Ishikawa (cell line): ENCODE data around the gene TSR2.

Source experiments
- CEBPB ChIP-seq: IDR thresholded peaks from 2 replicates; pipeline ENCODE4 v1.6.1; 2012
- CREB1 ChIP-seq: IDR thresholded peaks from 2 replicates; pipeline ENCODE4 v1.6.1; 2012; ENCODE audit warnings: low read depth
- EGR1 ChIP-seq: IDR thresholded peaks from 2 replicates; pipeline ENCODE4 v1.6.1; 2012
- EP300 ChIP-seq: IDR thresholded peaks from 2 replicates; pipeline ENCODE4 v1.6.1; 2012; ENCODE audit warnings: borderline replicate concordance
- FOXM1 ChIP-seq: IDR thresholded peaks from 2 replicates; pipeline ENCODE4 v1.6.1; 2012; ENCODE audit warnings: low read depth, borderline replicate concordance
- NFIC ChIP-seq: IDR thresholded peaks from 2 replicates; pipeline ENCODE4 v1.6.1; 2012
- RAD21 ChIP-seq: IDR thresholded peaks from 2 replicates; pipeline ENCODE4 v1.6.1; 2012; ENCODE audit warnings: low read depth
- TAF1 ChIP-seq: IDR thresholded peaks from 2 replicates; pipeline ENCODE4 v1.6.1; 2012; ENCODE audit warnings: low read depth, mild to moderate bottlenecking
- TCF12 ChIP-seq: IDR thresholded peaks from 2 replicates; pipeline ENCODE4 v1.6.1; 2012; ENCODE audit warnings: low read depth
- TEAD4 ChIP-seq: IDR thresholded peaks from 2 replicates; pipeline ENCODE4 v1.6.1; 2012
- YY1 ChIP-seq: IDR thresholded peaks from 2 replicates; pipeline ENCODE4 v1.6.1; 2012; ENCODE audit warnings: low read depth
- ZBTB7A ChIP-seq: IDR thresholded peaks from 2 replicates; pipeline ENCODE4 v1.6.1; 2012; ENCODE audit warnings: low read depth
- TF ChIP-seq, protein P1 (sequence below): IDR thresholded peaks from 2 replicates; pipeline ENCODE4 v1.6.1; 2012; ENCODE audit warnings: low read depth, mild to moderate bottlenecking
- TF ChIP-seq, protein P2 (sequence below): IDR thresholded peaks from 2 replicates; pipeline ENCODE4 v1.6.1; 2012
- TF ChIP-seq, protein P3 (sequence below): IDR thresholded peaks from 2 replicates; pipeline ENCODE4 v1.6.1; 2012

TSR2 gene

DNA sequence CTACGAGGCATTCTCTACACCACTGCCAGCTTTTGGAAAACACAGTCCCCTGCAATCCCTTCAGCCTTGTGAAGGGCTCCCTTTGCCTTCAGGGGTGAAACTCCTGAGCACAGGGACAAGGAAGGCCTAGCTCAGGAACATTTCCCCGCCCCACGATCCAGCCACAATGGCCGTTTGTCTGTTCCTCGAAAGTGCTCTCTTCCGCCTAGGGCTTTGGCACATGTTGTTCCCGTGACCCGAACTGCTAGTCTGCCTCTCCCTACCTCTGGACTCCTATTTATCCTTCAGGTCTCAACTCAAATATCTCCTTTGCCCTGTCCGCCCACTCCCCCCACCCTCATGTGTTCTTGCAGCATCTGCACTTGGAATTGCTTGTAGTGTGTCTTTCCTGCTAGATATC is 43.7 kb downstream of the TSR2 start:
- TF ChIP-seq TAF1 (no peak), CEBPB (no peak), YY1 (no peak), EGR1 (no peak)
- TF ChIP-seq, protein P1, sequence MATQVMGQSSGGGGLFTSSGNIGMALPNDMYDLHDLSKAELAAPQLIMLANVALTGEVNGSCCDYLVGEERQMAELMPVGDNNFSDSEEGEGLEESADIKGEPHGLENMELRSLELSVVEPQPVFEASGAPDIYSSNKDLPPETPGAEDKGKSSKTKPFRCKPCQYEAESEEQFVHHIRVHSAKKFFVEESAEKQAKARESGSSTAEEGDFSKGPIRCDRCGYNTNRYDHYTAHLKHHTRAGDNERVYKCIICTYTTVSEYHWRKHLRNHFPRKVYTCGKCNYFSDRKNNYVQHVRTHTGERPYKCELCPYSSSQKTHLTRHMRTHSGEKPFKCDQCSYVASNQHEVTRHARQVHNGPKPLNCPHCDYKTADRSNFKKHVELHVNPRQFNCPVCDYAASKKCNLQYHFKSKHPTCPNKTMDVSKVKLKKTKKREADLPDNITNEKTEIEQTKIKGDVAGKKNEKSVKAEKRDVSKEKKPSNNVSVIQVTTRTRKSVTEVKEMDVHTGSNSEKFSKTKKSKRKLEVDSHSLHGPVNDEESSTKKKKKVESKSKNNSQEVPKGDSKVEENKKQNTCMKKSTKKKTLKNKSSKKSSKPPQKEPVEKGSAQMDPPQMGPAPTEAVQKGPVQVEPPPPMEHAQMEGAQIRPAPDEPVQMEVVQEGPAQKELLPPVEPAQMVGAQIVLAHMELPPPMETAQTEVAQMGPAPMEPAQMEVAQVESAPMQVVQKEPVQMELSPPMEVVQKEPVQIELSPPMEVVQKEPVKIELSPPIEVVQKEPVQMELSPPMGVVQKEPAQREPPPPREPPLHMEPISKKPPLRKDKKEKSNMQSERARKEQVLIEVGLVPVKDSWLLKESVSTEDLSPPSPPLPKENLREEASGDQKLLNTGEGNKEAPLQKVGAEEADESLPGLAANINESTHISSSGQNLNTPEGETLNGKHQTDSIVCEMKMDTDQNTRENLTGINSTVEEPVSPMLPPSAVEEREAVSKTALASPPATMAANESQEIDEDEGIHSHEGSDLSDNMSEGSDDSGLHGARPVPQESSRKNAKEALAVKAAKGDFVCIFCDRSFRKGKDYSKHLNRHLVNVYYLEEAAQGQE: no peak

DNA sequence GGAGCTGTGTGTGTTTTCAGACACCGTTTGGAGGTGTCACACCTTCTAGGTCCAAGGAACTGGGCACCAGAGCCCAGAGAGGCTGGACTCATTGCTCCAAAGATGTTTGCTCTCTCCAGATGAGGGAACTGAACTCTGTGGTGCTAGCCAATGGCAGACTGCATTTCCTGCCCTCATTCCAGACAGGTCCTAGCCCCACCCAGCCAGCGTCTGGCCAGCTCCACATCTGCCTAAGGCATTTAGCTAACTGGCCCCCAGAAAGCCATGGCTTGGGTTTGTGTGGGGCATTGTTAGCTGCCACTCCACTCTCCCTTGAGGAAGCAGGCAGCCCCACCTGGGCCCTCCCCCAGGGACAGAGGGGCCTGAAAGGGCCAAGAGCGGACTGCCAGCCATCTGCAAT is 44.5 kb downstream of the TSR2 start:
- TF ChIP-seq RAD21 (no peak), CREB1 (no peak), TCF12 (no peak), EGR1 (no peak), TEAD4 (no peak), EP300 (no peak), FOXM1 (no peak), ZBTB7A (no peak), CEBPB (no peak)
- TF ChIP-seq, protein P2, sequence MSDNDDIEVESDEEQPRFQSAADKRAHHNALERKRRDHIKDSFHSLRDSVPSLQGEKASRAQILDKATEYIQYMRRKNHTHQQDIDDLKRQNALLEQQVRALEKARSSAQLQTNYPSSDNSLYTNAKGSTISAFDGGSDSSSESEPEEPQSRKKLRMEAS: no peak
- TF ChIP-seq, protein P3, sequence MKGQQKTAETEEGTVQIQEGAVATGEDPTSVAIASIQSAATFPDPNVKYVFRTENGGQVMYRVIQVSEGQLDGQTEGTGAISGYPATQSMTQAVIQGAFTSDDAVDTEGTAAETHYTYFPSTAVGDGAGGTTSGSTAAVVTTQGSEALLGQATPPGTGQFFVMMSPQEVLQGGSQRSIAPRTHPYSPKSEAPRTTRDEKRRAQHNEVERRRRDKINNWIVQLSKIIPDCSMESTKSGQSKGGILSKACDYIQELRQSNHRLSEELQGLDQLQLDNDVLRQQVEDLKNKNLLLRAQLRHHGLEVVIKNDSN: no peak

DNA sequence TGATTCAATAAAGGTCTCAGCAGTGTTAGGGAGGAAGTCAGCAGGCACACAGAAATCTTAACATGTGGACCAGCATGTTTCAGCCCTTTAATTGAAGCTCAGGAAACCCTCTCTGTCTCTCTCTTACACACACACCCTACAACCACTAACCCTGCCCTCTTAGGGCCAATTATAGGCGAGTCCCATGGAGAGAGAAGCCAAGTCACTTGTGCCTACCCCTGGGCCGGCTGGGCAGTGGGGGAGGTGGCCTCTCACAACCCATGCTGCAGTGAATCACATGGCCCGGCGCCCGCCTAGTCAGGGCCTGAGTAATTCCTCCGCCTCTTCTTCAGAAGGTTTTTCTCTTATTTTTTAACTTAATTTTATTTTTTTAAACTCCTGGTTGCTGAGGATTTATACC is 52.1 kb downstream of the TSR2 start:
- TF ChIP-seq TAF1 (no peak), NFIC (no peak), TCF12 (no peak), ZBTB7A (no peak), TEAD4 (no peak), CREB1 (no peak), FOXM1 (no peak), EP300 (no peak)
- TF ChIP-seq, protein P1: no peak

DNA sequence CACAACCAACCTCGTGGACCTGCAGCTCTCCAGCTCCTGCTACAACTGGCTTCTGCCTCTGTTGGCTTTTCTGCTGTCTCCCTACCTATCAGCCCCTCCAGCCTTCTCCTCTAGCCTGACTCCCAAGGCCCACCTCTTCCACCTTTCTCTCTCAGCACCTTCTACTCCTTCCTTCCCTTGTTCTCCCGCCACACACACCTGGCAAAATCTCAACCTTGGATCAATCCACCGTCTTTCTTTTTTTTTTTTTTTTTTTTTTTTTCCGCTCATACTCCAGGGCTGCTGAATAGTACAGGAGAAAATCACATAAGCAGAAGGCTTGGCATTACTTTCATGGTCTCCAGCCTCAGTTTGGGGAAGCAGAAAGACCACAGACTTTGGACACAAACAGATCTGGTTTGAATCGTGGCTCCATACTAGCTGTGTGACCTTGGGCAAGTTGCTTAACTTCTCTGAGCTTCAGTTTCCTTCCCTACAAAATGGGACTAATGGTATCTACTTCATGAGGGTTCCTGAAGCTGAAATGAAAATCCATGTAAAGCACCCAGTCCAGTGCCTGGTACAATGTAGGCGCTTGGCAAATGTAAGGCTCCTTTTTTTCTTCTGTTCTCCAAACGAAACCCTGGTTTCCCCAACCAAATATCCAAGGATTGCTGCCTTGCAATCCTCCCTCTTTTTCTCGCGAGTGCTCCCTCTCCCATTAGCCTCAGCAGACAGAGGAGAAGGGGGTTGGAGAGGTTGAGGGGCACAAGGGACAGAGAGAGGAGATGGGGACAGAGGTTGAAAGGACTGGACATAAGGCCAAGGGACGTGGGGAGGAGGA is 54.2 kb downstream of the TSR2 start:
- TF ChIP-seq, protein P1: no peak
- no peak for TF ChIP-seq TAF1
- no peak for TF ChIP-seq EGR1
- no peak for TF ChIP-seq EP300
- TF ChIP-seq CREB1: no peak
- no peak for TF ChIP-seq ZBTB7A
- no peak for TF ChIP-seq FOXM1
- TF ChIP-seq, protein P3: no peak
- TF ChIP-seq YY1: no peak
- TF ChIP-seq TCF12: no peak
- TF ChIP-seq TEAD4: no peak
- TF ChIP-seq, protein P2: no peak
- TF ChIP-seq RAD21: no peak
- no peak for TF ChIP-seq NFIC
- no peak for TF ChIP-seq CEBPB
